Astrocyte (in vitro differentiated cells and primary cell): ENCODE results near the gene MKNK2.

ENCODE experiments used
- EZH2 ChIP-seq: IDR thresholded peaks from 2 replicates; pipeline ENCODE4 v1.6.1; 2012; ENCODE audit warnings: mild to moderate bottlenecking, low read length, inconsistent platforms; ENCODE audit not compliant: insufficient read depth
- TF ChIP-seq, protein P1 (sequence below): IDR thresholded peaks from 2 replicates; pipeline ENCODE4 v1.5.1; 2011; ENCODE audit warnings: low read depth, mild to moderate bottlenecking, inconsistent platforms, low read length, moderate library complexity; ENCODE audit not compliant: insufficient read depth

DNA sequence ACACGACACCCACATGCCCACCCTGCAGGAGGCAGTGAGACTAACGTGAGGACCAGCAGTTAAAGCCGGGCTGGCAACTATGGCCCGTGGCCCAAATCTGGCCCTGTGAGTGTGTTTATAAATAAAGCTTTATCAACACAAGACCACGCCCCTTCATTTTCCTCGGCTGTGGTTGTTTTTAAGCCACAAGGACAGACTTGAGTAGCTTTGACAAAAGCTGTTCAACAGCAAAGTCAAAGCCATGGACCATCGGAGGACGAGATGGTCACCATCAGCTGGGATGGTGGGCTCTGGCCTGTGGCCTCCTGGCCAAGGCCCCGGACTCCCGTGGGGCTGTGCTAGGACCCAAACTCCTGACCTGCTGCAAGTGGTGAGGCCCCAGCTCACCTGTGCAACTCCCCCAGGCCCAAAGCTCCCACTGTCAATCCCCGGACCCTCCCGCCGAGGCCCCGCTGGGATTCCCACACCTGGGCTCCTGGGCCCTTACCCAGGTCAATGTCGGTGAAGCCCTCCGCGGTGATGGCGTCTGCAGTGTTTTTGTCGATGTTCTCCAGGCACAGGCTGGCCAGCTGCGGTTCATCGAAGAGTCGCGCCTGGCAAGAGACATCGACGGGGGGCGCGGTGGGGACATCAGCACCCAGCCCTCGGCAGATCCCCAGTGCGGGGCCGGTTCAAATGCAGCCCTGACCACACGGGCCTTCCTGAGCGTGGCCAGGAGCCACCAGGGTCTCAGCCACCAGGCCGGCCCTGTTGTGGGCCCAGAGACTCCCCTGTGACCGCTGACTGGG, 60.6 kb downstream of the MKNK2 start:
- TF ChIP-seq, protein P1, sequence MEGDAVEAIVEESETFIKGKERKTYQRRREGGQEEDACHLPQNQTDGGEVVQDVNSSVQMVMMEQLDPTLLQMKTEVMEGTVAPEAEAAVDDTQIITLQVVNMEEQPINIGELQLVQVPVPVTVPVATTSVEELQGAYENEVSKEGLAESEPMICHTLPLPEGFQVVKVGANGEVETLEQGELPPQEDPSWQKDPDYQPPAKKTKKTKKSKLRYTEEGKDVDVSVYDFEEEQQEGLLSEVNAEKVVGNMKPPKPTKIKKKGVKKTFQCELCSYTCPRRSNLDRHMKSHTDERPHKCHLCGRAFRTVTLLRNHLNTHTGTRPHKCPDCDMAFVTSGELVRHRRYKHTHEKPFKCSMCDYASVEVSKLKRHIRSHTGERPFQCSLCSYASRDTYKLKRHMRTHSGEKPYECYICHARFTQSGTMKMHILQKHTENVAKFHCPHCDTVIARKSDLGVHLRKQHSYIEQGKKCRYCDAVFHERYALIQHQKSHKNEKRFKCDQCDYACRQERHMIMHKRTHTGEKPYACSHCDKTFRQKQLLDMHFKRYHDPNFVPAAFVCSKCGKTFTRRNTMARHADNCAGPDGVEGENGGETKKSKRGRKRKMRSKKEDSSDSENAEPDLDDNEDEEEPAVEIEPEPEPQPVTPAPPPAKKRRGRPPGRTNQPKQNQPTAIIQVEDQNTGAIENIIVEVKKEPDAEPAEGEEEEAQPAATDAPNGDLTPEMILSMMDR: no peak
- no peak for TF ChIP-seq EZH2
